ENCODE data around the gene CENPM.
A peak's percentile ranks its signal among the peaks of the same experiment; 100 is the strongest.

CENPM gene

GRCh38 chr22:41969110-41969646 lies 22.2 kb upstream of the CENPM start, which contains the start of gene SEPTIN3:
Gene SEPTIN3 (plus strand): TSS chr22:41969443. CDS start chr22:41971493, 2,050 bp downstream.
- ChIA-PET POLR2A (no interaction called here), CTCF (interaction anchor here (1.3 to 7.4 kb wide), 6 partner anchors 22 to 505 kb away, joined by 3 to 52 read pairs (median 24); partner anchors contain the start of genes CENPM and NDUFA6)
- no peak for TF ChIP-seq CTCF (IDR thresholded peaks at IDR 0.05; ENCODE audit: insufficient read depth, low read length, missing control alignments)

DNA sequence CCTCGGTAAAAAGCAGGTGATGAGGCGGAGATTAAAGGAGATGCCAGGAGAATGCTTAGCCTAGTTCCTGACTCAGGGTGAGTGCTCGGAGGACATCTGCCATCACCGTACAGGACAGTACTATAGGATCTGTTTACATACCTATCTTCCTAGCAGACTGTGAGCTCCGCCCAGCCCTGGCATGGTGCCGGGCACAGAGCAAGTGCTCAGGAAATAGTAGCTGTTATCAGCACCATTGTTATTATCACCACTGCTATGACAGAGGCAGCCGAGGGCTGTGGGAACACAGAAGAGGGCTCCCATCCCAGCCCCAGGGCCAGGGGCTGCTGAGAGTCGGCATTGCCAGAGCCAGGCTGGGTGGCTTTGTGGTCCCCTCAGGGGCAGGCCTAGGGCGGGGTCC lies 21.6 kb upstream of the CENPM start:
- POLR2A ChIA-PET = no interaction called here
- no peak for DNase-seq (ENCODE audit: low read depth, low spot score)
- CTCF ChIA-PET = interaction anchor here (1.3 to 7.4 kb wide), 6 partner anchors 22 to 505 kb away, joined by 3 to 52 read pairs (median 24); partner anchors contain the start of genes CENPM and NDUFA6
- H3K4me3 ChIP-seq (ENCODE audit: low read depth, low read length) = no peak overlapping the region
- TF ChIP-seq CTCF (IDR thresholded peaks at IDR 0.05; ENCODE audit: insufficient read depth, low read length, missing control alignments) = no peak

More at GRCh38 chr22:41969110-41969646, 22.2 kb upstream of the CENPM start, which contains the start of gene SEPTIN3:
- DNase-seq (ENCODE audit: low read depth, low spot score) = no peak
- no peak within 1 kb of the TSS for H3K4me3 ChIP-seq (ENCODE audit: low read depth, low read length)

GRCh38 chr22:41966607-41967240 lies 19.8 kb upstream of the CENPM start:
- peak; percentile 63 for DNase-seq (ENCODE audit: low read depth, low spot score)

GRCh38 chr22:41966225-41966606 lies 19.3 kb upstream of the CENPM start:
- H3K4me3 ChIP-seq (ENCODE audit: low read depth, low read length) = no peak overlapping the region
- DNase-seq (ENCODE audit: low read depth, low spot score) = no peak
- ChIA-PET CTCF (interaction anchor here (0.8 to 7.4 kb wide), 15 partner anchors 9 to 508 kb away, joined by 3 to 52 read pairs (median 5); partner anchors contain the start of gene NDUFA6), POLR2A (no interaction called here)
- TF ChIP-seq CTCF (IDR thresholded peaks at IDR 0.05; ENCODE audit: insufficient read depth, low read length, missing control alignments) = no peak

More at GRCh38 chr22:41966607-41967240, 19.8 kb upstream of the CENPM start:
- POLR2A ChIA-PET = no interaction called here
- no peak overlapping the region for H3K4me3 ChIP-seq (ENCODE audit: low read depth, low read length)
- TF ChIP-seq CTCF (IDR thresholded peaks at IDR 0.05; ENCODE audit: insufficient read depth, low read length, missing control alignments) = no peak
- CTCF ChIA-PET = interaction anchor here (0.7 to 7.4 kb wide), 23 partner anchors 10 to 507 kb away, joined by 3 to 52 read pairs (median 5); partner anchors contain the start of genes NAGA and NDUFA6

GRCh38 chr22:41964112-41964491 lies 17.1 kb upstream of the CENPM start:
- no peak overlapping the region for H3K4me3 ChIP-seq (ENCODE audit: low read depth, low read length)
- ChIA-PET POLR2A (no interaction called here), CTCF (interaction anchor here (1.1 to 7.4 kb wide), 7 partner anchors 7 to 510 kb away, joined by 3 to 36 read pairs (median 4); no protein-coding TSS in a partner anchor)
- no peak for DNase-seq (ENCODE audit: low read depth, low spot score)
- no peak for TF ChIP-seq CTCF (IDR thresholded peaks at IDR 0.05; ENCODE audit: insufficient read depth, low read length, missing control alignments)

GRCh38 chr22:41963453-41964111 lies 16.6 kb upstream of the CENPM start:
- no peak for TF ChIP-seq CTCF (IDR thresholded peaks at IDR 0.05; ENCODE audit: insufficient read depth, low read length, missing control alignments)
- no peak overlapping the region for H3K4me3 ChIP-seq (ENCODE audit: low read depth, low read length)
- CTCF ChIA-PET = interaction anchor here (0.8 to 7.4 kb wide), 8 partner anchors 8 to 510 kb away, joined by 3 to 36 read pairs (median 4); no protein-coding TSS in a partner anchor
- POLR2A ChIA-PET = no interaction called here
- DNase-seq (ENCODE audit: low read depth, low spot score) = no peak

Data from AG04449 (cell line).